Lower leg skin (tissue), 4 donors: ENCODE results near the gene MTERF2. TPM values are rescaled to one million over a fixed set of nuclear protein-coding genes. Genes with fewer than 3 reads are reported as not detected.

ENCODE experiments used
- DNase-seq, 2 donors: peaks; one replicate each; pipeline ENCODE4 v3.0.0-alpha.2; 2019; ENCODE audit warnings: low spot score in 2 of 2
- H3K4me3 ChIP-seq: fragments of 200-600 bp; sonication (generic); 2 replicates; pipeline ENCODE4 v1.5.1; 2017; ENCODE audit warnings: mild to moderate bottlenecking, low read depth; ENCODE audit not compliant: poor library complexity, severe bottlenecking
- CTCF ChIP-seq, 3 donors: fragments of 450-650 bp; IDR thresholded peaks; one replicate each; pipeline ENCODE4 v1.5.1; 2016; ENCODE audit warnings: antibody characterized with exemption in 3 of 3, mild to moderate bottlenecking in 3 of 3, moderate library complexity in 2 of 3
- POLR2A ChIP-seq, 2 donors: fragments of 450-650 bp; IDR thresholded peaks; one replicate each; pipeline ENCODE4 v1.6.1; 2016 to 2017; ENCODE audit warnings: antibody characterized with exemption in 2 of 2, mild to moderate bottlenecking in 1 of 2, moderate library complexity in 1 of 2
- WGBS, 2 donors: methylation state at CpG; one replicate each; pipeline ENCODE4 v1.1.5; 2018; 5-methylcytosine and 5-hydroxymethylcytosine counted together
- intact Hi-C: fragments of 100-400 bp; cut with DNase I; formaldehyde crosslinking; loops from one replicate; pipeline ENCODE4 v1.15.0; 2023; ENCODE audit warnings: low total_unique reads
- total RNA-seq, 4 donors: library from RNA; depleted of rRNA; stranded (reverse); fragments of >200 nt; gene quantifications; one replicate each; pipeline ENCODE4 v1.1.0, GENCODE V29; 2016

Gene MTERF2
- total RNA-seq, 4 donors from 2014 or later: 3.7 to 9.8 (median 8.4) TPM

GRCh38 chr12:106984588-106985137, 2.3 kb downstream of the MTERF2 start:
- no peak for DNase-seq
- H3K4me3 ChIP-seq: no peak overlapping the region
- intact Hi-C loops: no loop called here
- no peak for TF ChIP-seq CTCF (IDR thresholded peaks at IDR 0.05)
- TF ChIP-seq POLR2A (IDR thresholded peaks at IDR 0.05): no peak
- 95 to 96% methylated on average over 6 of the region's 6 CpGs for WGBS, 2 donors

- H3K4me3 ChIP-seq: no peak overlapping the region
- WGBS, 2 donors: 67 to 83% methylated on average over 1 of the region's 1 CpG
- intact Hi-C loops: no loop called here
- no peak for TF ChIP-seq POLR2A (IDR thresholded peaks at IDR 0.05)
- TF ChIP-seq CTCF (IDR thresholded peaks at IDR 0.05): no peak
- DNase-seq: no peak
Measured at GRCh38 chr12:106982229-106982628, 4.7 kb downstream of the MTERF2 start.

- H3K4me3 ChIP-seq: no peak overlapping the region
- intact Hi-C loops: no loop called here
- no peak for TF ChIP-seq POLR2A (IDR thresholded peaks at IDR 0.05)
- no peak for TF ChIP-seq CTCF (IDR thresholded peaks at IDR 0.05)
- no peak for DNase-seq
- WGBS, 2 donors: 92 to 93% methylated on average over 3 of the region's 3 CpGs
Measured at GRCh38 chr12:106981788-106982187, 5.2 kb downstream of the MTERF2 start.

- no peak overlapping the region for H3K4me3 ChIP-seq
- intact Hi-C loops: no loop called here
- TF ChIP-seq POLR2A (IDR thresholded peaks at IDR 0.05) (no peak), CTCF (IDR thresholded peaks at IDR 0.05) (no peak)
- no peak for DNase-seq
- 51 to 57% methylated on average over 7 of the region's 7 CpGs for WGBS, 2 donors
Measured at GRCh38 chr12:106980944-106981343, 6.0 kb downstream of the MTERF2 start.

GRCh38 chr12:106978035-106978800, 8.7 kb downstream of the MTERF2 start:
- DNase-seq: no peak
- intact Hi-C loops: no loop called here
- 30 to 33% methylated on average over 9 of the region's 9 CpGs for WGBS, 2 donors
- no peak overlapping the region for H3K4me3 ChIP-seq
- TF ChIP-seq POLR2A (IDR thresholded peaks at IDR 0.05): no peak
- no peak for TF ChIP-seq CTCF (IDR thresholded peaks at IDR 0.05)
